CD4-positive, alpha-beta T cell treated with Interleukin-6 at 100 ng/mL for 8 hours (primary cell): ENCODE data around the gene RSPO4.
"Not testable (repeated sequence)": the region's sequence is repeated elsewhere in the genome, so short reads cannot be mapped to it uniquely, and the experiment has no call there.

ENCODE experiments used
- DNase-seq: peaks from one replicate; pipeline ENCODE4 v3.0.0-alpha.2; 2020; ENCODE audit warnings: mixed read lengths, low spot score

The RSPO4 gene

DNA sequence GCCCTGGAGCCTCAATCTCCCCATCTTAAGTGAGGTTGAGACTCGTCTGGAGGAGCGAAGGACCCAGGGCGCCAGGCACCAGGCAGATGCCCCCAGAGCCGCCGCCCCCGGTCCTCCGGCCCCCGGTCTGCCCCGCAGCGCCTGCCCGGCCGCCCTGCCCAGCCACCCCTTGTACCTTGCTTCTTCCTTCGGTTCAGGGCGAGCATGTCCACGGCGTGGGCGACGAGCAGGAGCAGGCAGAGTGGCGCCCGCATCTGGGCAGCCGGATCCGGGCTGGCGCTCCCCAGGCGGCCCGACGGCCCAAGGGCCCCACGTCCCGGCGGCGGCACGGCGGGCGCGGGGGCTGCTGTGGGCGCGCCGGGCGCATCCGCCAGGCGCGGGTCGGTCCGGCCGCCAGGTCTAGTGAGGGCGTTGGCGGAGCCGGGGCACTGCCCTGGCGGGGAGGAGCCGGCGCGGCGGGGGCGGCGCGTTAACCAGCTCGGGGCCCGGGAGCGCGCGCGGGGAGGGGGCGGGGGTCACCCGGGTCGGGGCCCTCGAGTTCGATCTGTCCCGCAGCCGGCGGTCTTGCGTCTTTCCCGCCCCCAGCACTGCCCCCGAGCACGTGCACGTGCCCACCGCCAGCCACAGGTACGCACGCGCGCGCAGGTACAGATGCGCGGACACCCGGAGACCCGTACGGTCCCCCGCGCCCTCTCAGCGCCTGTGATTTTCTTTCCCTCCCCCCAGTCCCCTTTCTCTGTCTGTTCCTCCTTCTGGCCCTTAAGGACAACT lies at the start of gene RSPO4:
Gene RSPO4 (minus strand): TSS at position 401 of the 771 bp plus-strand sequence. CDS start 147 bp downstream, at position 254.
- DNase-seq: no peak

DNA sequence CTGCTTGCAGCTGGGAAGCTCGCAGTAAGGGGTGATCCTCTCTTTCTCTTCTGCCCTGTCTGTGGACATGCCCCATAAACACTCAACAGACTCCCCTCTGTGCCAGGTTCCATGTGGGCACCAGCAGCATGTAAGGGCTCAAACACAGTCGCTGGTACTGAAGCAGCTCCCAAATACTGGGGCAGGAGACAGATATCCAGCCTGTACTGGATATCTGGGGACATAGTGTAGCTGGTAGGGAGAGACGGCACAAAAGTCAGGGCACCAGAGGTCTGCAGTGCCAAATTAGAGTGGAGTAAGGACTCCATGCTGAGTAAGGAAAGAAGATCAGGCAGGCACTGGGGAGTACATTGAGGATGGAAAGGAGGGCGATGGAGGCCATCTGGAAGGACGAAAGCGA lies 48.3 kb upstream of the RSPO4 start:
- DNase-seq: no peak

DNA sequence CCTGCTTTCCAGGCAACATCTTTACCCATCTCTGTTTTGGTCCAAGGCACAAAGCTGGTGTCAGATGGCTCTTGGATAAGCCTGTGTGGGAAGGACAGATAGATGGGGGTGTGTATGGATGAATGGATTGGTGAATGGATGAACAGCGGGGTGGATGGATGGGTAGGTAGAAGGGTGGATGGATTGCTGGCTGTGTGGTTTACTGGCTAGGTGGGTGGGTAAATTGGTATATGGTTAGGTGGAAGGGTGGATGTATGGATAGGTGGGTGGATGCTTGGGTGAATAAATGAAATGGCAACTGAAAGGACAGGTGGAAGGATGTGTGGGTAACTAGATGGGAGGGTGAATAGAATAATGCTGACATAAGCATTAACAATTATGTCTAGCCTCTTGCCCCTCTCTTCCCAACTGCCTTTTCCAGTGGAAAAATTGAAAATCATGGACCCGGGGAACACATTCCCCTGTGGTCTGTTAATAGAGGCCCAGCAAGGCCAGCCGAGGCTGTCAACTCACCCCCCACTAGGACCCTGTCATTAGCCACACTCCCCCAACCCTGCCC lies 43.8 kb upstream of the RSPO4 start:
- no peak for DNase-seq

DNA sequence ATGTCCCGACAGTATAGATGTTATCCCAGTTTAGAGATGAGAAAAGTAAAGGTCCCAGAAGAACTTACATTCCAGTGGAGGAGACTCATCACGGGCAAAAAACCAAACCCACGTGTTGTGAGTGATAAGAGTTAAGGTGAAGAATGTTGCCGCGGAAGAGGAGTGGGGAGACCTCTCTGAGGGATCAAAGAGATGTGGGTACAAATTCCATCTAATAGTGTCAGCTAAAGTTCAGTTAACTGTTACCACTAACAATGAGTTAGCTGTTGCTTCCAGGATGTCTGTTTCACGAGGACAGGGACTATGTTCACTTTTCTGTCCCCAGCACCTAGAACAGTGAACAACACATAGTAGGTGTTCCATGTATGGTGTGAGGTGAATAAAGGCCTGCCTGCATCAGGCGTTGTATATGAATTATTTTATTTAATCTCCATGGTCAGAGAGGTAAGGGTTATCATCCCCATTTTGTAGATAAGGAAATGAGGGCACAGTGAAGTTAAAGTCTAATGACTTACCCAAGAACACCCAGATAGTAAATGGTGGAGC lies 39.8 kb upstream of the RSPO4 start:
- no peak for DNase-seq

DNA sequence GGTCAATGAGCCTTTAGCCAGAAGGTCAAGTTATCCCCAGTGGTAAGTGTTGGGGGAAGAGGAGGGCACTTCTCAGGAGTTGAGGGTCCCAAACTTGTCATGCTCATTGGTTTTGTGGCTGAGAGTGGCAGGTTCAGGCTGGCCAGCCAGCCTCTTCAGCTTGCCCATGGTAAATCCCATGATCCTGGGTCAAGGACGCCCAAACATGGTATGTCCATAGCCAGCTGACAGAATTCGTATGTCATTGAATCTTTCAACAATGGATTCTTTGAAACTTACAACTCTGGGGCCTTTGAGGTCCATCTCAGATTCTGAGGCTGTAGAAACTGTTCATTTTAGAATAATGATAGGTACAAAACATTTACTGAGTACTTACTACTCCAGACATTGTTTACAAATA lies 36.1 kb upstream of the RSPO4 start:
- DNase-seq: no peak

DNA sequence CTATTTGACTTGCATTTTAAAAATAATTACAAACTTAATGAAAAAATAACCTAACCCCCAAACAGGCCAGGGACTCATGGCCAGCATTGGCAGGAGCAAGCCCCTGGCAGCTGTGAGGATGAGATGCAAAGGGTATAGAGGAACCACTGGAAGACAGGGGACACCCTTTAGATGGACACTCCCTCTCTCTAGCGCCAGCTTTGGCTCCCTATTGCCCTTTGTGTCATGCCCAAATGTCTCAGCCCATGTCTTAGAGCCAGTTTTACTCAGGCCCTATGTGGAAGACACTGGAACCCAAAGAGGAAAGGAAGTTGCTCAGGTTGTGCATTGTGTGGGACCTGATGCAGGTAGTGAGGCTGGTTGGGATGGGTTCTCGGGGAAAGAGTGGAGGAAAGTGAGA lies 34.9 kb upstream of the RSPO4 start:
- DNase-seq: no peak

DNA sequence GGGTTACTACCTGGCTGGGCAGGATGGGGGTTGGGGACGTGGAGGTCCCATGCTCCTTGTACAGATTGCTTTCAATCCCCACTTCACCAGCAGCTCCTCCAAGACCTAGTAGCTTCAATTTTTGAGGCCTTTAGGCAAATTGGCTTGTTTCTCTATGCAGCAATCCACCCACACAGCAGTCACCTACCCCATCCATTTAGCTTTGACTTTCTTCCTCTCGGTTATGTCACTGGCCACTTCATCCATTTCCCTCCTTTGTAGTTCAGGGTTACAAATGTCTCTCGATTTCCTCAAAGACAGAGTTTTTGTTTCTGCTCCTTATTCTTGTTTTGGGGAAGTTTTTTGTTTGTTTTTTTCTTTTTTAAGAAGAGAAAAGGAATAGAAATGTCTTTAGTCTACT lies 33.4 kb upstream of the RSPO4 start:
- DNase-seq: no peak

DNA sequence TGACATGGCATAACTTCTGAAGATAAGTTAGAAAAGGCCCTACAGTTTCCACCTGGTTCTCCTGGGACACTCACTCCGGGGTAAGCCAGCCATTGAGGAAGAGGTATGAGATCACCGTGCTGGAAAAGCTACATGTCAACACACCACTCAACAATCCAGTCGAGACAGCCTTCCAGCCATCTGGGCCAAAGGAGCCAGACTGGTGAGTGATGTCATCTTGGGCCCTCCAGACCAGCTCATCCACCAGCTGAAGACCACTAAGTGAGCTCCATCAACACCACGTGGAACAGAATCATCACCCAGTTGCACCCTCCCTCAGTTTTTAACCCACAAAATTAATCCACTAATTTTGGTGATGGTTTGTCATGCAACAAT lies 32.3 kb upstream of the RSPO4 start:
- DNase-seq: no peak

DNA sequence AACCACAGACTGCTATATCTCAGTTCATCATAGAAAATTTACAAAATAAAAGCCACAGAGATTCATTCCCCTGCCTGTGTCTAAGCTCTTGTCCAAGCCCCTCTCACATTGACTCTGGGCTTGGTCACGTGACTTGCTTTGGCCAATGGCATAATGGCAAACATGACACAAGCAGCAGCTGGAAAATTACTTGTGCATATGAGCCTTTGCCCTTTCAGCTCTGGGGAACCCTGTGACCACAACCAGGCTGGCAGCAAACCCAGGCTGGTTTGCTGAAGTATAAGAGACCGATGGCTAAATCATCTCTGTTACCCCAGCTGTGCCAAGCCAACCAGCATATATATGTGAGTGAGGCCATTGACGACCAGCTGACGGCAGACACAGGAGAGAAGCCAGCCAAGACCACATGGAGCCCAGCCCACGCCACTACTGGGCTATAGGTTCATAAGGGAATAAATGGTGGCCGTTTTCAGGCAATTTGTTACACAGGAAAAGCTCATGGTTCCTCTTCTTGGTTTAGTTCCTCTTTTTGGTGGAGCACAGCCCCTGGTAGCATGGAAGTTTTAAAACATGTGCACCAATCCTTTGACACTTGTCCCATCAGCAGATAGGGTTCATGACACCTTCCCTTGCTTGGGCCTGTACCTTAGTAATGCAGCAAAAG lies 31.8 kb upstream of the RSPO4 start:
- DNase-seq: no peak

DNA sequence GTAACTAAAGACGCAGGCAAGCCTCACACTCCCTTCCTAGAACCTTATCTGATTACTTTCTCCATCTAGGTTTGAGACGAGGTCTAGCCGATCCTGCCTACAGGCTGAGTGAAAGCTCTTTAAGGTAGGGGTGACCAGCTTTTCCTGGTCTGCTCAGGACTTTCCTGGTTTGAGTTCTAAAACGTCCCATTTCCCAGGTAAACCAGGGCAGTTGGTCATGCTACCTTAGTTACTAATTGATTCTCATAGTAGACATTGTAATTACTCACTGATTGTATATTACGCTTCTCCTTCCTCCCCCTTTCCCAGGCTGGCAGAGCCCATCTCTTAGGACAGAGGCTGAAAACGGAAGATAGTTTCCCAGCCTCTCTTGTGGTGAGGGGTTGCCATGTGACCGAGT lies 27.9 kb upstream of the RSPO4 start:
- DNase-seq: no peak

DNA sequence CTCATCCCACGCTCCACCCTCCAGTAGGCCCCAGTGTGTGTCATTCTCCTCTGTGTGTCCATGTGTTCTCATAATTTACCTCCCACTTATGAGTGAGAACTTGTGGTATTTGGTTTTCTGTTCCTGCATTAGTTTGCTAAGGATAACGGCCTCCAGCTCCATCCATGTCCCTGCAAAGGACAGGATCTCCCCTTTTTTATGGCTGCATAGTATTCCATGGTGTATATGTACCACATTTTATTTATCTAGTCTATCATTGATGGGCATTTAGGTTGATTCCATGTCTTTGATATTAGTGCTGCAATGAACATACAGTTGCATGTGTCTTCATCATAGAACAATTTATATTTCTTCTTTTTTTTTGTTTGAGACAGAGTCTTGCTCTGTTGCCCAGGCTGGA lies 24.1 kb upstream of the RSPO4 start:
- DNase-seq: not testable (repeated sequence)

DNA sequence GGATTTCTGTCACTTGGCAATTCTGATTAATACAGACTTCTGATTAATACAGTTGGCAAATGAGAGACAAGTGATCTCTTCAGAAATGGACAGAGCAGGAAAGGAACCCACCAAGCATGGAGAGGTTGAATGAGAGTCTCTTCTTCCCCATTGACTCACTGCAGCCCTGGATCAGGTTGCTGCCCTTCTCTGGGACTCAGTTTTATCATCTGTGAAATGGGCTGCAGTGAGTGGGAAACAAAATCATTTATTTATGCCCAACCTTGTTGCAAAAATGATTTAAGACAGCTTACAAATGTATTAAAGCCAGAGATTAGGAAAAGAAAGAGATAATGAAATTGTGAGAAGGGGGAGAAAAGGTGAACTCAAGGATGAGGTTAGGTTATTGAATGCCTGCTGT lies 20.8 kb upstream of the RSPO4 start:
- DNase-seq: no peak

DNA sequence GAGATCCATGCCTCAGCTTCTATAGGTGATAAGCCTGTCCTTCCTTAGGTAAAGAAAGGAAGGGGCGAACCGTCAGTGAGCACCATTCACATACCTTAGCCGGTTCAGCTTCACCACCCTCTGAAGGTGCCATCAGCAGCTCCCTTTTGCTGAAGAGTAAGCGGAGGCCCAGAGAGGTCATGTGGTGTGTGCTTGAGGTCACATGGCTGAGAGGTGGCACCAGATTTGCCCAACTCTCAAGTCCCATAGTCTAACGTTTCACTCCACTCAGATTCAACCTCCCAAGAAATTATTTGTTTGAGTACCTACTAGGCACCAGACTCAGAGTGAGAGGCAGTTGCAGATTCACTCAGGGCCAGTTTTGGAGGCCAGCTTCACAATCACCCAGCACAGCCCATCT lies 18.5 kb upstream of the RSPO4 start:
- DNase-seq: no peak

DNA sequence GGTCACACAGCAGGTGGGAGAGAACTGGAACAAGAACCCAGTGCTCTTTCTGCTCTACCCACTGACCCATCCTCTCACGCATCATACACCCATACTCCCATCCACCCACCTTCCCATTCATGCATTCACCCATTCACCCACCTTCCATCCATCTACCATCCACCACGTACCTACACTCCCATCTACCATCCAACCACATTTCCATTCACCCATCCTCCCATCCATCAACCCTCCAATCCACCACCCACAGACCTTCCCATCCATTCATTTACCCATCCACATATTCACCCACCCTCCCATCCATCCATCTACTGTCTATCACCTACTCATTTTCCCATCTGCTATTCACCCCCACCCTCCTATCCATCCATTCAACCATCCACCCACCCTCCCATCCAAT lies 17.2 kb upstream of the RSPO4 start:
- no peak for DNase-seq

DNA sequence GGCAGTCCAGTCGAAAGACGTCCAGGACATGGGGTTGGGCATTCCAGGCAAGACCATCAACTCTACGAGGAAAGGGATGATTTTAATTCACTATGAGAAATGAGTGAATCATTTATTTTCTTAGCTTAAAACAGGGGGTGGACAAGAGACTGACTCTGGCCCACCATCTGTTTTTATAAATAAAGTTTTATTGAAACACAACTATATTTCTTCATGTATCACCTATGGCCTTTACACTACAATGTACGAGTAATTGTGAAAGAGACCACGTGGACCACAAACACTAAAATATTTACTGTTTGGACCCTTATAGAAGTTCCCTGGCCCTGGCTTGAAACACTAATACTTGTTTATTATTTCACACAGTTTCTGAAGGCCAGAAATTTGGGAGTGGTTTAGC lies 15.6 kb upstream of the RSPO4 start:
- DNase-seq: no peak

DNA sequence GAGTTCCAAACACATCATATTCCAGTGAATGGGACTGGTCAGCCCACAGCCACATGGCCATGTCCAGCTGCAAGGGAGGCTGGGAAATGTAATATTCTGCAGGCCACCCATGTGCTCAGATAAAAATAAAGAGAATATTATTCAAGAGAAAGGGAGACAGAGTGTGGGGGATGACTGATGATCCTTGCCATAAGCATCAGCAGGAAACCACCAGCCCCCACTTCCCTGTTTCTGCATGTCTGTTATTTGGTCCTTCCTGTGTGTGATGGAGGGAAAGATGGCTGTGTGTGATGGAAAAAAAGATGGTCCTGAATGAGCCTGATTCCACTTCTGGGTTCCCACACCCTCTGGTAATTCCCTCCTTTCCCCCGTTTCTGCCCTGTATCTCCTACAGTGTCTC lies 13.1 kb upstream of the RSPO4 start:
- DNase-seq: no peak

DNA sequence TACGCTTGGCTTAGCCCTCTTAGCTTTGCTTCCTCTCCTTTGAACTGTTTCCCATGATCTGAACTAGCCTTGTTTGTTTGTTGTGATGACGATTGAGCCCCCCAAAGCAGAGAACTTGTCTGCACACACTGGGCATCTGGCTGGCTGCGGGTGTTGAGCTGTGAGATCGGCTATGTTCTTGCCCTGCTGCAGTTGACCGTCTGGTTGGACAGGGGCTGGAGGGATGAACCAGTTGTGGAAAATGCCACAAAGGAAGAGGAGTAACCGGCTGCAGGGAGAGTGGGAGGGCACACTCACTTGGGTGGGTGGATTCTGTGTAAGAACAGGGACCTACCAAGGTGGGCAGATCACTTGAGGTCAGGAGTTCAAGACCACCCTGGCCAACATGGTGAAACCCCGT lies 12.4 kb upstream of the RSPO4 start:
- DNase-seq: no peak

DNA sequence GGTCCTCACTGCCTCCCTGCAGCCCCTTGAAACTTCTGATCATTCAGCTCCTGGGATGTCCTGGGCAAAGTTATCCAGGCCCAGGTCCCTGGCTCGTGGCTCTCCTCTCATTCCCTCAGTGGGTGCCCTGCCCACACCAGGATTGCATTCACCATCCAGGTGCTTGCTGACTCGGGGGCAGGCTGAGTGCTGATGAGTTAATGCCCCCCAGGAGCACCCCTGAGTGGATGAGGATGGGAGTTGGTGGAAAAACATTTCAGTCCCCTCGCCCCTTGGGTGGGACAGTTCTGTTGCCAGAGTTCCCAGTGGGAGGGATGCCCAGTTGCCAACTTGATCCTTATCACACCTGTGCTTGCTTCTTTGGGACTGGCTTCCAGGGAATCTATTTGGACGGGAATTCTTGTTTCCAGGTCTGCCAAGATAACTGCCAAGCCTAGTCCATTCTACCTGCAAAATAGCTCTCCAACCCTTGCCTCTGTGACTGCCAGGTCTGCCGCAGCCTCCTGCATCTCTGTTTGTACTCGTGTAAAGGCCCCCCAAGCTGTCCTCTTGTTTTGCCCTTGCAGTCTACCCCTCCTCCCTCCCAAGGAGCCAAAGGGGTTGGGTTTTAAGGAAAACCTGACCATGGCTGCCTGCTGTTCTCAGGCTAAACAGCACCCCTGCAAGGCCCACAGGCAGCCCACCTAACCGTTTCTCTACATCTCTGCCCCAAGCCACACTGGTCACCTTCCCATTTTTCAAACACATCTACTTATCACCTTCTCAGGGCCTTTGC lies 11.6 kb upstream of the RSPO4 start:
- DNase-seq: no peak

DNA sequence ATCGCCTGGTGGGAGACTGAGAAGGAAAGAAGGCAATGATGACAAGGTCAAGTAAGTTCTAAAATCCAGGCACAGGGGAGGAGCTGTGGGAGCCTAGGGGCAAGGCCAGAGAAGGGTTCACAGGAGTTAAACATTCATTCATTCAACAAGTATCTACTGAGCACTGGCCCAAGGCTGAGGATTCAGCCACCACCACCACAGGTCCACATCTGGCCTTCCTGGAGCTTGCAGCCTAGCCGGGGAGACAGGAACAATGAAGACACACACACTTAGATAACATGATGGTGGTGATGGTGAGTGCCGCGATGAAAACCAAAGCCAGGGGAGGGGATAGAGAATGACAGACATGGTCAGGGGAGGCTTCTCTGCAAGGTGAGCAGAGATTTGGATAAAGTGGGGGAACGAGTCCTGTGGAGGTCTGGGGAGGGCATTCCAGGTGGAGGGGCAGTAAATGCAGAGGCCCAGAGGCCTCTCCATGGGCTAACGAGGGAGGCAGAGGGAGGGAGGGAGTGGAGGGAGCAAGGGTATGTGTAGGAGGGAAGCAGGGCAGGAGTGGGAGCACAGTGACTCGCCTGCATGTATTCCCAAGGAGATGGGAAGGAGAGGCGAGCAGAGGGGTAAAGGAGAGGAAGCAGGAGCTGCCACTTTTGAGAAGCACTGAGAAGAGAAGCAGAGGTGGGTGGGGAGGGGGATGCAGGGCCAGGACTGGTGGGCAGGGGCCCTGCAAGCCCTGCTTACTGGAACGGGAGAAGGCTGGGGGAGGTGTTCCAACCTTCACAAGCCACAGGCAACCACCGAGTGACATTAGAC lies 10.5 kb upstream of the RSPO4 start:
- no peak for DNase-seq

DNA sequence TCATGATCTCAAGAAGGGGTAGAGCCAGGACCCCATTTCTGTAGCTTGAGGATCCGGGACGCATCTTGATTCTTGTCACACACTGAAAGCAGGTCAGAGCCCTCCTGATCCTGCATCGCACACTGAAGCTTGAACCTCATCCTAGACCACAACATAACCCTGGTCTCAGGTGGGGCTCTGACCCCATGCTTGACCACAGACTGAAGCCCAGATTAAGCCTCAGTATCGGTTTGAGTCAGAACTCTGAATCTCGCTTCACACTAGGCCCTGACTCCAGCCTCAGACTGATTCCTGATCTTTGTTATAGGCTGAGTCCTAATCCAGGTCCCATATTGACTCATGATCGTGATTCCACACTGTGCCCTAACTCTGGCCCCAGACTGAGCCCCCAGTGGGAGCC lies 8.5 kb upstream of the RSPO4 start:
- DNase-seq: no peak

DNA sequence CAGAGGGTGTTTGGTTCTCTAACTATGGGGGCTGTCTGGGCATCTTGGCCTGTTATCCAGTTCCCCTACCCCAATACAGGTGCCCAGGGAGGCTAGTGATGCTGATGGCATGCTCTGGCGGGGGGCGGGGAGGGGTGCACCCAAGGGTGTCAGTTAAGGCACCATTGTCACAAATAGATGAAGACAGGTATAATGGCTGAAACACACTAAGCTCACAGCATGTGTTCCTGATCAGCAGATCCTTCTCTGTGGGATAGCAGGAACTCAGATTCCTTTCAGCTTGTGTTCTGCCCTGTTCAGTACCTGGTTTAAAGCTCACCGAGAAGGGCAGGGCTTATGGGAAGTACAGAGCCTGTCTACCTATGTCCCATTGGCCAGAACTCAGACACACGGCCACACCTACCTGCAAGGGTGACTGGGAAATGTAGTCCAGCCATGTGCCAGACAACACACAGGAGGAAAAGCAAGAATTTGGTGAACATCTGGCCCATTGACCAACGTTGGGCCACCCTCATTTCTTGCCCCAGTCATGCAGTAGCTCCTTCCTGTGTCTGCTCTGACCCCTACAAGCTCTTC lies 3.4 kb upstream of the RSPO4 start:
- DNase-seq: no peak
